ENCODE measurements around the gene DCDC2B.

The DCDC2B gene

GRCh38 chr1:32232558-32233304, 23.8 kb downstream of the DCDC2B start:
- H2AFZ ChIP-seq (ENCODE audit: low read depth): no peak overlapping the region
- no peak overlapping the region for H3K9ac ChIP-seq
- H3K27me3 ChIP-seq (ENCODE audit: insufficient read depth, low read depth): no peaks in the 10 kb centered on the region
- H3K4me2 ChIP-seq: no peak overlapping the region
- no peaks in the 10 kb centered on the region for H3K79me2 ChIP-seq (ENCODE audit: insufficient read depth, low read depth)
- no peak overlapping the region for H3K4me3 ChIP-seq (IDR thresholded peaks at IDR 0.05; ENCODE audit: insufficient read depth, low read depth, low read length)
- no peaks in the 10 kb centered on the region for H4K20me1 ChIP-seq (ENCODE audit: insufficient read depth)
- H3K27ac ChIP-seq: no peak overlapping the region
- no peaks in the 10 kb centered on the region for H3K4me1 ChIP-seq (ENCODE audit: low read depth, poor library complexity, severe bottlenecking)
- TF ChIP-seq, protein P1, sequence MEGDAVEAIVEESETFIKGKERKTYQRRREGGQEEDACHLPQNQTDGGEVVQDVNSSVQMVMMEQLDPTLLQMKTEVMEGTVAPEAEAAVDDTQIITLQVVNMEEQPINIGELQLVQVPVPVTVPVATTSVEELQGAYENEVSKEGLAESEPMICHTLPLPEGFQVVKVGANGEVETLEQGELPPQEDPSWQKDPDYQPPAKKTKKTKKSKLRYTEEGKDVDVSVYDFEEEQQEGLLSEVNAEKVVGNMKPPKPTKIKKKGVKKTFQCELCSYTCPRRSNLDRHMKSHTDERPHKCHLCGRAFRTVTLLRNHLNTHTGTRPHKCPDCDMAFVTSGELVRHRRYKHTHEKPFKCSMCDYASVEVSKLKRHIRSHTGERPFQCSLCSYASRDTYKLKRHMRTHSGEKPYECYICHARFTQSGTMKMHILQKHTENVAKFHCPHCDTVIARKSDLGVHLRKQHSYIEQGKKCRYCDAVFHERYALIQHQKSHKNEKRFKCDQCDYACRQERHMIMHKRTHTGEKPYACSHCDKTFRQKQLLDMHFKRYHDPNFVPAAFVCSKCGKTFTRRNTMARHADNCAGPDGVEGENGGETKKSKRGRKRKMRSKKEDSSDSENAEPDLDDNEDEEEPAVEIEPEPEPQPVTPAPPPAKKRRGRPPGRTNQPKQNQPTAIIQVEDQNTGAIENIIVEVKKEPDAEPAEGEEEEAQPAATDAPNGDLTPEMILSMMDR (conservative IDR thresholded peaks at IDR 0.05; ENCODE audit: low read depth, low read length): no peak
- H3K36me3 ChIP-seq (ENCODE audit: insufficient read depth): peaks cover 15% of the 10 kb centered on the region; the same call in 1 of the 2 replicates

DNA sequence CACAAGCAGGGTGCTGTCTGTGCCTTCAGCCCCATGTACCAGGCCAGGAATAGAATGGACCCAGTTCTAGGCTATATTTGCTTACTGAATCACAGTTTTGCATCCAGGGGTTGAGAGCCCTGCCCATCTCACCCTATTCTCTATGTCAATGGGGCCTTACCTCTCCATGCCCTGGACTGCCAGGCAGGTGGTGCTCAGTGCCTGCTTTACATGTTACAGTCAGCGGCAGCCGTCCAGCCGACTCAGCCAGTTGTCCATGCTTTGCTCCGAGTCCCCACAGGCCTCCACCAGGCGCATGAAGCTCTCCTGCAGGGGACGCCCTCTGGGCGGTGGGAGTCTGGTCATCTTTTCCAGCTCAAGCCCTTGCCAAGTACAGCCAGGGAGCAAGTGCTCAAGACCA, 25.9 kb downstream of the DCDC2B start:
- no peak overlapping the region for H3K4me2 ChIP-seq

GRCh38 chr1:32239337-32239736, 30.4 kb downstream of the DCDC2B start:
- H3K4me1 ChIP-seq (ENCODE audit: low read depth, poor library complexity, severe bottlenecking): no peaks in the 10 kb centered on the region
- no peak overlapping the region for H3K27ac ChIP-seq
- no peaks in the 10 kb centered on the region for H3K27me3 ChIP-seq (ENCODE audit: insufficient read depth, low read depth)
- H3K4me3 ChIP-seq (IDR thresholded peaks at IDR 0.05; ENCODE audit: insufficient read depth, low read depth, low read length): no peak overlapping the region
- H3K36me3 ChIP-seq (ENCODE audit: insufficient read depth): no peaks in the 10 kb centered on the region
- no peaks in the 10 kb centered on the region for H3K79me2 ChIP-seq (ENCODE audit: insufficient read depth, low read depth)
- no peaks in the 10 kb centered on the region for H4K20me1 ChIP-seq (ENCODE audit: insufficient read depth)
- no peak overlapping the region for H3K9ac ChIP-seq
- no peak overlapping the region for H3K4me2 ChIP-seq
- TF ChIP-seq, protein P1 (conservative IDR thresholded peaks at IDR 0.05; ENCODE audit: low read depth, low read length): no peak
- no peak overlapping the region for H2AFZ ChIP-seq (ENCODE audit: low read depth)

More for the DNA sequence above, 25.9 kb downstream of the DCDC2B start:
- no peaks in the 10 kb centered on the region for H3K36me3 ChIP-seq (ENCODE audit: insufficient read depth)
- no peak overlapping the region for H2AFZ ChIP-seq (ENCODE audit: low read depth)
- no peaks in the 10 kb centered on the region for H3K27me3 ChIP-seq (ENCODE audit: insufficient read depth, low read depth)
- H4K20me1 ChIP-seq (ENCODE audit: insufficient read depth): no peaks in the 10 kb centered on the region
- H3K27ac ChIP-seq: no peak overlapping the region
- no peaks in the 10 kb centered on the region for H3K4me1 ChIP-seq (ENCODE audit: low read depth, poor library complexity, severe bottlenecking)
- TF ChIP-seq, protein P1 (conservative IDR thresholded peaks at IDR 0.05; ENCODE audit: low read depth, low read length): no peak
- H3K9ac ChIP-seq: no peak overlapping the region
- H3K79me2 ChIP-seq (ENCODE audit: insufficient read depth, low read depth): no peaks in the 10 kb centered on the region
- H3K4me3 ChIP-seq (IDR thresholded peaks at IDR 0.05; ENCODE audit: insufficient read depth, low read depth, low read length): no peak overlapping the region

DNA sequence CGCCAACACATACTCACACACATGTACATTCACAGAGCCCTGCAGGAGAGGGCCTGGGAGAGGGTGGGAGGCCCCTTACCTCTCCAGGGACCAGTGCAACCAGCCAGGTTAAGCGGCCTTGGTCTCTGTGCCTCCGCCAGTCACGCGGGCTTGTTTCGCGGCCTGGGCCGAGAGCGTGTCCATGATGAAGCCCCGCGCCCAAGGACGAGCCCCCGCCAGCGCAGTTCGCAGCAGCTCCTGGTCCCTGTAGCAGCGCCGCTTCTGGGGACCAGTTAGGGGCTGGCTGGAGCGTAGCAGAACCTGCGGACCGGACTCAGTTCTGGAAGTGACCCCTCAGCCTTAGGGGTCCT, 30.9 kb downstream of the DCDC2B start:
- Histone ChIP-seq H3K4me2 (no peak overlapping the region), H3K36me3 (ENCODE audit: insufficient read depth) (no peaks in the 10 kb centered on the region), H4K20me1 (ENCODE audit: insufficient read depth) (no peaks in the 10 kb centered on the region), H3K4me3 (IDR thresholded peaks at IDR 0.05; ENCODE audit: insufficient read depth, low read depth, low read length) (no peak overlapping the region), H2AFZ (ENCODE audit: low read depth) (no peak overlapping the region), H3K9ac (no peak overlapping the region), H3K79me2 (ENCODE audit: insufficient read depth, low read depth) (no peaks in the 10 kb centered on the region), H3K4me1 (ENCODE audit: low read depth, poor library complexity, severe bottlenecking) (no peaks in the 10 kb centered on the region), H3K27me3 (ENCODE audit: insufficient read depth, low read depth) (no peaks in the 10 kb centered on the region), H3K27ac (no peak overlapping the region)
- TF ChIP-seq, protein P1 (conservative IDR thresholded peaks at IDR 0.05; ENCODE audit: low read depth, low read length): no peak
